ENCODE measurements around the gene MARF1.
"Not testable (repeated sequence)": the region's sequence is repeated elsewhere in the genome, so short reads cannot be mapped to it uniquely, and the experiment has no call there.

MARF1 gene

DNA sequence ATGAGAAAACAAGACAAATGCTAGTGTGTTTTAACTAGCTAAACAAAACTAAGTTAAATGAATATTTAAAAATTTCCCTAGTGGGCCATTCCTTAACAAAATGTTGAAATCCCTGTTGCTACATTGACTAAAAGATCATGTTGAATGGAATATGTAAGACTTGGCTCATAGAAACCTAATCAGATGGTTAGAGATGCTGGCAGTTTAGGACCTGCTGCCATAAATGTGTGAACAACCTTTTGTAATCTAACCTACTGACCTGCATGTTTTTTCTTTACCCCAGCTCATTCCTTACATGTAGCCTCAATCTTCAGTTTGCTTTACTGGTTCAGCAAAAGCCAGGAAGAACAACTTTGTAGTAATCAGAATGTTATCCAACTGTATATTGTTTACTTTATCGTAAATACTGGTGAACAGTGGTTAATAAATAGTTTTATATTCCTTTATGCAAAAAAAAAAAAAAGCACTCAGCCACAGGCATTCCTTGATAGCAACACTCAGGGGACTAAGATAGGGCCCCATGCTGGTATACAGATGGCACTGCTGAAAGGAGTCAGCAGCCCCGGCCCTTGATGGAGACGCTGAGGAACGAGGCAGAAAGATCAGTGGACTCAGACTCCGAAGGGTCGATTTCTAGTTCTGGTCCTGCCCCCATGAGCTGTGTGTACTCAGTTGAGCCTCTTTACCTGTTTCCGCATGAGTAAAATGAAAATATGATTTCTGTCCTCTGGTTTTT is 78.2 kb downstream of the MARF1 start:
- no peak for DNase-seq

DNA sequence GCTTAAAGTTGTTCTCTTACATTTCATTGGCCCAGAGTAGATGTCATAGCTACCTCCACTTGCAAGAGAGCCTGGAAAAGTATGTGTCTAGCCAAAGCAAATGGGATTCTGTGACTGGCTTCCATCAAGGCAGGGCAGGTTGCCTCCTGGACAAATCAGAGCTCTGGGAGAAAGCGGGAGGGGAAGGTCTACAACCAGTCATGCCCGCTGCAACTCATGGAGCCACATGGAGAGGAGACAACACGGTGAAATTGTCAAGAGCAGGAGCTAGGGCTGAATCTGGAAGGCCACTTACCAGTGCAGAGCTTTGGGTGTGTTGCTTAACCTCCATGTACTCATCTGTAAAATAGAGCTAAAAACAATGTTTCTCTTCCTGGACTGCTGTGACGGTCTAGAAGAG is 83.8 kb downstream of the MARF1 start:
- no peak for DNase-seq

DNA sequence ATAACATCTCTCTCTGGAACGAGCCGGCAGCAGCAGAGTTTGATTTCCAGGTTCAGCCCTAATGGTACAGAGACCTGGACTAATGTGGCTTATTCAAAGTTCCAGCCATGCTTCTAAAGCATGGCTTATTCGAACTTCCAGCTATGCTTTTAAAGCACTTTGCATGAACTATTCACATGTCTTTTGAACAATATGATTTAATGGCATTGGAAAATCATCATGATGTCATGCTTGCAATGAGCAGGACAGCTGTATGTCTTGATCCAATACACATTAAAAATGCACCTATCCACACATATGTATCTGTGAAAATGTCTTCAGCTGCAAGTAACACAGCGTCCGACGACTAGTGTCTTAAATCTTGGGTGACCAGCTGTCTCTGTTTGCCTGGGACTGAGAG is 85.7 kb downstream of the MARF1 start:
- DNase-seq: no peak

GRCh38 chr16:15556130-15556529 is 86.8 kb downstream of the MARF1 start:
- DNase-seq: no peak

GRCh38 chr16:15553313-15554088 is 89.5 kb downstream of the MARF1 start:
- no peak for DNase-seq

DNA sequence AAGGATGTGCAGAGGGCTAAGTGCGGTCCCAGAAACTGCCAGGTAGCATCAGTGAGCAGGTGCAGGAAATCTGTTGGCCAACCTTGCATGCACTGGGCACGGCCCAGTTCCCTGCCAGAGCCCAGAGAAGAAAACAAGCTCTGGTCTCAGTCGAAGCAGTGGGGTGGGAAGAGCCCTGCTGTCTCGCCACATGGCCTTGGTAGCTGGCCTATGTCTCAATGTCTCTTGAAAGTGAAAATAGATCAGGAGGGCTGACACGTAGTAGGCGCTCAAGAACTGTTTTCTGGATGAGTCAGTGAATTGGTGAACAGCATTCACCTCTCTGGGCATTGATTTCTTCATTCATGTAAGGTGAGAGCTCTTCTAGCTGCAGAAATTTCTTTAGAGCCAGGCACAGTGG is 90.4 kb downstream of the MARF1 start:
- no peak for DNase-seq

DNA sequence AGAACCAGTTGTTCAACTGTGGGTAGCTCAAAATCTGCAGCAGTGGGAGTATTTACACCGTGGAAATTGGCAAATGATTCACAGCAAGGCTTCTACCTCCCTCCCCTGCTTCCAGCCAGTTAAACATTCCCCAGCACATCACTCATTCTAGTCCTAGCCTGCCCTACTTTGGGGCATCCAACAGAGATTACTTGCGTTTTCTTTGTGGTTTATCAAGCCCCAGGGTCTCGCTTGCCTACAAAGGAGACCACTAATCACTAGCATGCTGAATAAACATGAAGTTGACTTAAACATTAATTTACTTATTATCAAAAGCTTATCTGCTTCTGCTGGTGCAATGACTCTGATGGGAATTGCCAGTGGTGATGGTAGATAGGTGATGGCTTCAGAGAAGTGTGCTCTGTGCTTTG is 94.5 kb downstream of the MARF1 start:
- no peak for DNase-seq

GRCh38 chr16:15547768-15548096 is 95.2 kb downstream of the MARF1 start:
- no peak for DNase-seq

GRCh38 chr16:15547072-15547767 is 95.7 kb downstream of the MARF1 start:
- DNase-seq: not testable (repeated sequence)

DNA sequence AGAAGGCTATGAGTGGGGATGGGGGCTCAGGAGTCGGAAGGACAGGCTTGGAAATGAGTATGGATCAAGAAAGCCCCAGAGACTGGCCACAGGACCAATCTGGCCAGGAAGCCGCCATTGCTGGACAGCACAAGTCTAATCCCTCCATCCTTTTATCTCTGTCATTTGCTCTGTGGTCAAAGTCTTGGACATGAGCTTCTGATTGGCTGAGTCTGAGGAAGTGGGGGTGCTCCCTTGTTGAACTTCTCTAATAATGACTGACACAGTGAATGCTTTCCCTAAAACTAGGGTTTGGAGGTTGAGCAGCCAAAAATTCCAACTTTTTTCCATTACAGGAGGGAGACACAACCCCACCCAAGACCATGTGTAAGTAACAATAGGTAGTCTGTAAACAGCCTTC is 97.4 kb downstream of the MARF1 start:
- no peak for DNase-seq

- no peak for DNase-seq
Measured at GRCh38 chr16:15544405-15544804, 98.5 kb downstream of the MARF1 start.
